GM20431 (cell line): ENCODE results near the gene MYO1G.

Experiments
- in situ Hi-C: fragments of 300-500 bp; cut with MseI, MboI; formaldehyde crosslinking; loops from one replicate; pipeline ENCODE4 v1.15.0; 2020; ENCODE audit warnings: low sequenced_read_pairs; ENCODE audit not compliant: unreplicated experiment

MYO1G gene

GRCh38 chr7:44955733-44956132 lies 23.1 kb downstream of the MYO1G start:
- in situ Hi-C loops = no loop called here

GRCh38 chr7:44953156-44953555 lies 25.7 kb downstream of the MYO1G start:
- in situ Hi-C loops = no loop called here

- in situ Hi-C loops = loop anchor here (25.0 kb wide), 2 partner anchors 188 to 362 kb away; partner anchors contain the start of gene TMED4
These were observed 29.5 kb downstream of the MYO1G start for GRCh38 chr7:44949303-44949702.

- in situ Hi-C loops = loop anchor here (25.0 kb wide), 2 partner anchors 192 to 358 kb away; partner anchors contain the start of gene TMED4
These were observed 33.3 kb downstream of the MYO1G start for GRCh38 chr7:44945479-44945878.

GRCh38 chr7:44944821-44945220 lies 34.0 kb downstream of the MYO1G start:
- in situ Hi-C loops = loop anchor here (25.0 kb wide), 2 partner anchors 192 to 358 kb away; partner anchors contain the start of gene TMED4

GRCh38 chr7:44943631-44944030 lies 35.2 kb downstream of the MYO1G start:
- in situ Hi-C loops = loop anchor here (25.0 kb wide), 2 partner anchors 194 to 356 kb away; partner anchors contain the start of gene TMED4

GRCh38 chr7:44937426-44937825 lies 41.4 kb downstream of the MYO1G start:
- in situ Hi-C loops = loop anchor here (25.0 kb wide), 2 partner anchors 200 to 350 kb away; partner anchors contain the start of gene TMED4

GRCh38 chr7:44936322-44936721 lies 42.5 kb downstream of the MYO1G start:
- in situ Hi-C loops = loop anchor here (25.0 kb wide), 2 partner anchors 201 to 349 kb away; partner anchors contain the start of gene TMED4

GRCh38 chr7:44935583-44935982 lies 43.2 kb downstream of the MYO1G start:
- in situ Hi-C loops = loop anchor here (25.0 kb wide), 2 partner anchors 202 to 348 kb away; partner anchors contain the start of gene TMED4

- in situ Hi-C loops = loop anchor here (25.0 kb wide), 2 partner anchors 202 to 348 kb away; partner anchors contain the start of gene TMED4
These were observed 43.8 kb downstream of the MYO1G start for GRCh38 chr7:44935016-44935415.

GRCh38 chr7:44934510-44934909 lies 44.3 kb downstream of the MYO1G start:
- in situ Hi-C loops = loop anchor here (25.0 kb wide), 2 partner anchors 203 to 347 kb away; partner anchors contain the start of gene TMED4

- in situ Hi-C loops = loop anchor here (25.0 kb wide), 2 partner anchors 206 to 344 kb away; partner anchors contain the start of gene TMED4
These were observed 47.9 kb downstream of the MYO1G start for GRCh38 chr7:44930921-44931320.

- in situ Hi-C loops = no loop called here
These were observed 56.5 kb downstream of the MYO1G start for GRCh38 chr7:44922351-44922694.

GRCh38 chr7:44921607-44922350 lies 57.0 kb downstream of the MYO1G start:
- in situ Hi-C loops = no loop called here

- in situ Hi-C loops = no loop called here
These were observed 58.7 kb downstream of the MYO1G start for GRCh38 chr7:44920119-44920518.

- in situ Hi-C loops = loop anchor here (5.0 kb wide), 1 partner anchor 56 kb away; no protein-coding TSS in a partner anchor
These were observed 60.8 kb downstream of the MYO1G start for GRCh38 chr7:44918029-44918428.

GRCh38 chr7:44917465-44917864 lies 61.4 kb downstream of the MYO1G start:
- in situ Hi-C loops = loop anchor here (5.0 kb wide), 1 partner anchor 55 kb away; no protein-coding TSS in a partner anchor

- in situ Hi-C loops = loop anchor here (5.0 kb wide), 1 partner anchor 53 kb away; no protein-coding TSS in a partner anchor
These were observed 63.7 kb downstream of the MYO1G start for GRCh38 chr7:44914992-44915607.

- in situ Hi-C loops = no loop called here
These were observed 66.0 kb downstream of the MYO1G start for GRCh38 chr7:44912775-44913347.
